ENCODE results near the gene BTN3A1.

DNA sequence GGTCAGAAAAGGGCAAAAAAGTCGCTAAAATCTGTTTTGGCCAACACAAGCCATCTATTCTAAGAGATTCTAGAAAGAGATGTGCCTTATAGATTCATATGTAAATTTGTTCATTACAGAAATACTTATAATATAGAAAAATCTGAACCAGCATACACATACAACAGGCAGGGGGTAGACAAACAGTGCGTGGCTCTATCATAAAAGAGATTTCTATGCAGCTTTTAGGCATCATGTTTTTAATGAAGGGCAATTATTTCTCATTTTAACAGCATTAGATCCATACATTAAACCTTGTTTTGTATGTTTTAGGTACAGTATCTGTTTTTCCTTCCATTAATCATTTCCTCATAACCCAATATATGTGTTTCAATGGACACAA, 38.9 kb downstream of the BTN3A1 start:
- TF ChIP-seq, protein P1, sequence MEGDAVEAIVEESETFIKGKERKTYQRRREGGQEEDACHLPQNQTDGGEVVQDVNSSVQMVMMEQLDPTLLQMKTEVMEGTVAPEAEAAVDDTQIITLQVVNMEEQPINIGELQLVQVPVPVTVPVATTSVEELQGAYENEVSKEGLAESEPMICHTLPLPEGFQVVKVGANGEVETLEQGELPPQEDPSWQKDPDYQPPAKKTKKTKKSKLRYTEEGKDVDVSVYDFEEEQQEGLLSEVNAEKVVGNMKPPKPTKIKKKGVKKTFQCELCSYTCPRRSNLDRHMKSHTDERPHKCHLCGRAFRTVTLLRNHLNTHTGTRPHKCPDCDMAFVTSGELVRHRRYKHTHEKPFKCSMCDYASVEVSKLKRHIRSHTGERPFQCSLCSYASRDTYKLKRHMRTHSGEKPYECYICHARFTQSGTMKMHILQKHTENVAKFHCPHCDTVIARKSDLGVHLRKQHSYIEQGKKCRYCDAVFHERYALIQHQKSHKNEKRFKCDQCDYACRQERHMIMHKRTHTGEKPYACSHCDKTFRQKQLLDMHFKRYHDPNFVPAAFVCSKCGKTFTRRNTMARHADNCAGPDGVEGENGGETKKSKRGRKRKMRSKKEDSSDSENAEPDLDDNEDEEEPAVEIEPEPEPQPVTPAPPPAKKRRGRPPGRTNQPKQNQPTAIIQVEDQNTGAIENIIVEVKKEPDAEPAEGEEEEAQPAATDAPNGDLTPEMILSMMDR (IDR thresholded peaks at IDR 0.05; ENCODE audit: poor library complexity), result no peak
- no peak for TF ChIP-seq EZH2 (IDR thresholded peaks at IDR 0.05; ENCODE audit: borderline replicate concordance)
- no peak for TF ChIP-seq EZH2phosphoT487 (IDR thresholded peaks at IDR 0.05; ENCODE audit: low read depth, severe bottlenecking, unreplicated experiment)
